CD4-positive, alpha-beta T cell treated with Interleukin-12 subunit alpha and Interleukin-12 subunit beta, for 1 hour (primary cell): ENCODE results near the gene PRDM8.
"Not testable (repeated sequence)": the region's sequence is repeated elsewhere in the genome, so short reads cannot be mapped to it uniquely, and the experiment has no call there.

Source experiments
- DNase-seq: peaks from one replicate; pipeline ENCODE4 v3.0.0-alpha.2; 2020

PRDM8 gene

DNA sequence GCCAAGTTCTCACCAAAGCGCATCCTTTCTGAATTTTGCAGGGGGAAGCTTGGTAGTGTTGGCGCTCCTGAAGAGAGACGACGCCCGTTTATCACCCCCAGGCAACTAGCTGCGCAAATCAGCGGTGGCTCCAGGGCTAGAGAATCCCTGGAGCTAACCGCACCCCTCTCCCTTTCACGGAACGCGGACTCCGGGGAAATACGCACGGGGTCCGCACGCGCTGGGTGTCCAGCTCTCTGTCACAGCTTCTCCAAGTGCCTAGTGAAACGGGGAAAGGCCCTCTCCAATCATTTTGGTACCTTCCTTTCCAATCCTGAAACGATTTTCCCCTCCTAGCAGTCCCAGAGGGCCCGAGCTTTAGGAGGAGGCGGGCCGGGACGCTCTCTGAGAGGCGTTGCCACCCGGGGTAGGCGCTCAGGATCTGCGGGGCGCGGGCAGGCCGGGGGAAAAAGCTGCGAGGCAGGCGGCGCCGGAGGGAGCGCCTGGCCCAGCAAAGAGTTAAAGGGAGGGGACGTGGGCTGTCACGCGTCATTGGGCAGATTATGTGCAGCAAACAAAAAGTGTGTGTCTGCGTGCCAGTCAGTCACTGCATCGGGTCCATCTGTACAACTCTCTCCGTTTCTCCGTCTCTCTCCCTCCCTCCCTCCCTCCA is at the start of gene PRDM8:
PRDM8 (plus strand) TSS at position 582 of the 652 bp plus-strand sequence. CDS start 2,578 bp downstream, outside the sequence.
- peak; percentile 40 for DNase-seq

GRCh38 chr4:80150387-80151180 is 46.7 kb upstream of the PRDM8 start:
- DNase-seq: no peak

GRCh38 chr4:80151981-80152380 is 45.3 kb upstream of the PRDM8 start:
- no peak for DNase-seq

- DNase-seq: no peak
These were observed 43.3 kb upstream of the PRDM8 start for GRCh38 chr4:80153874-80154544.

GRCh38 chr4:80154545-80154933 is 42.8 kb upstream of the PRDM8 start:
- no peak for DNase-seq

GRCh38 chr4:80155316-80155982 is 41.9 kb upstream of the PRDM8 start:
- no peak for DNase-seq

DNA sequence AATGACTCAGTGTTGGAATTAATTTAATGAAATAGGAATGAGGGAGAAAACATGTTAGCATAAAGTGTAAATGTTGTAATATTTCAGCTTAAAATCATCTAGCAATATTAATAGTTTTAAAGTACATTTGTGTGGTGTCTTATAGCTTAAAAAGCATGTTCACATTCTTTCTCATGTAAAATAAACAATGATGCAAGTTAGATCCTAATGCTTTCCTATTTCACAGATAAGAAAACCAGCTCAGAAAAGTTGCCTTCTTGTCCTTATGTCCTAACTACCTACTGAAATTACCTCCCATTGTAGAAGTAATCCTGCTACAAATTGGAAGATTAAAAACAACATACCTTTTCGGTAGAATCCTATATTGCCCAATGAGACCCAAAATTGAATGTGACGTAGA is 40.9 kb upstream of the PRDM8 start:
- no peak for DNase-seq

DNA sequence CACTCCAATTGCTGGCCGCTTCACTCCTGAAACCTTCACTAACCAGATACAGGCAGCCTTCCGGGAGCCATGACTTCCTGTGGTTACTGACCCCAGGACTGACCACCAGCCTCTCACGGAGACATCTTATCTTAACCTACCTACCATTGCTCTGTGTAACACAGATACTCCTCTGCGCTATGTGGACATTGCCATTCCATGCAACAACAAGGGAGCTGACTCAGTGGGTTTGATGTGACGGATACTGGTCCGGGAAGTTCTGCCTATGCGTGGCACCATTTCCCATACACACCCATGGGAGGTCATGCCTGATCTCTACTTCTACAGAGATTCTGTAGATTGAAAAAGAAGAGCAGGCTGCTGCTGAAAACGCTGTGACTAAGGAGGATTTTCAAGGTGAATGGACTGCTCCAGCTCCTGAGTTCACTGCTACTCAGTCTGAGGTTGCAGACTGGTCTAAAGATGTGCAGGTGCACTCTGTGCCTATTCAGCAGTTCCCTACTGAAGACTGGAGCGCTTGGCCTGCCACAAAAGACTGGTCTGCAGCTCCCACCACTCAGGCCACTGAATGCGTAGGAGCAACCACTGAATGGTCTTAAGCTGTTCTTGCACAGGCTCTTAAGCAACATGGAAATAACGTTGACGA is 35.8 kb upstream of the PRDM8 start:
- DNase-seq: no peak

DNA sequence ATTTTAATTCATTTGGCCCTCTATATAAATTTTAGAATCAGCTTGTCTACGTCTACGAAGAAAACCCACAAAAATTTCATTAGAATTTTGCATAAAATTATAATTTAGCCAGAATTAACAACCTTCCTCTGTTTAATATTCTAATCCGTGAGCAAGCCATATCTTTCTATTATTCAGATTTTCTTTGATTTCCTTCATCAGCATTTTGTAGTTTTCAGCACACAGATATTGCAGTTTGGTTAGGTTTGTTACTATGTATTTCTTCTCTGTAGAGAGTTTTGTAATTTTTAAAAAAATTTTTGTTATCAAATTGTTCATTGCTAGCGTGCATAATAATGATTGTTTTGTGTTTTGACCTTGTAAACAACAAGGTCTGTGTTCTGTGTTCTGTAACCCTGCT is 34.9 kb upstream of the PRDM8 start:
- DNase-seq: no peak

DNA sequence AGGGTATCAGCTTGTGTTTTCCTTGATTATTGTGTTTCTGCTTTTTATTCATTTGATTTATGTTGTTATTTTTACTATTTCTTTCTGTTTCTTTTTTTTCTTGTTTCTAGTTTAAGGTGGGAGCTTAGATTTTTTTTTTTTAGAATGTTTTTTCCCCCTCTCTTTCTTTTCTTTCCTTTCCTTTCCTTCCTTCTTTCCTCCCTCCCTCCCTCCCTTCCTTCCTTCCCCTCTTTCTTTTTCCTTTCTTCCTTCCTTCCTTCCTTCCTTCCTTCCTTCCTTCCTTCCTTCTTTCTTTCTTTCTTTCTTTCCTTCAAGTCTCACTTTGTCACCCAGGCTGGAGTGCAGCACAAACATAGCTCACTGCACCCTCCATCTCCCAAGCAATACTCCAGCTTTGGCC is 31.4 kb upstream of the PRDM8 start:
- no peak for DNase-seq

GRCh38 chr4:80171251-80171650 is 26.1 kb upstream of the PRDM8 start:
- no peak for DNase-seq

GRCh38 chr4:80171656-80172055 is 25.6 kb upstream of the PRDM8 start:
- DNase-seq: no peak

DNA sequence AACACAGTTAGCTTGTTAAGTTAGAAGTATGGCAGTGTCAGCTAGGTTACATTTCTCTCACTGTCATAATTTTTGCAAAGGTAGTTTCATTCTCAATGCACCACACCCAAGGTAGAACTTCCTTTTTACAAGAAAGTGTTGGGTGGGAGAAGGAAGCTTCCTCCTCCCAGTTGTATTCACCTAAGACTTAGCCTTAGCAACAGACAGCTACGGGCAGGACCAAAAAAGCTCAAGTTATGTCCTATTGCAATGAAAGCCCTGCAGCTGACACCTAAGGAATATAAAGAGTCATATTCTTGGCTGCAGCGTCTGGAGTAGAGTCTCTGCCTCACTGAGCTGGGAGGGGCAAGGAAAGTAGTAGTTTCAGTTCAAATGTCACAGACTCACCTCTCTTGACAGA is 25.1 kb upstream of the PRDM8 start:
- peak; percentile 41 for DNase-seq

- peak; percentile 79 for DNase-seq
These were observed 23.9 kb upstream of the PRDM8 start for GRCh38 chr4:80173401-80173800.

GRCh38 chr4:80173841-80174240 is 23.5 kb upstream of the PRDM8 start:
- DNase-seq: no peak

GRCh38 chr4:80177793-80178192 is 19.5 kb upstream of the PRDM8 start:
- DNase-seq: not testable (repeated sequence)

- no peak for DNase-seq
These were observed 18.3 kb upstream of the PRDM8 start for GRCh38 chr4:80178964-80179363.

GRCh38 chr4:80179637-80180161 is 17.6 kb upstream of the PRDM8 start:
- no peak for DNase-seq

- no peak for DNase-seq
These were observed 16.6 kb upstream of the PRDM8 start for GRCh38 chr4:80180743-80181142.

- peak; percentile 55 for DNase-seq
These were observed 15.0 kb upstream of the PRDM8 start for GRCh38 chr4:80182237-80182866.

- peak; percentile 56 for DNase-seq
These were observed 13.9 kb upstream of the PRDM8 start for GRCh38 chr4:80183250-80184052.
